Stomach (tissue), 9 donors: ENCODE results near the gene BCL2L2. TPM values are rescaled to one million over a fixed set of nuclear protein-coding genes. Genes with fewer than 3 reads are reported as not detected.

ENCODE experiments used
- DNase-seq, 2 donors: peaks; one replicate each; pipeline versions ENCODE4 v3.0.0 to v3.0.0-alpha.2; 2013 to 2019
- H3K27ac ChIP-seq, 5 donors: fragments of 200-600 bp in 4 of 5; sonication (generic) in 4 of 5; one replicate each; pipeline ENCODE4 v1.5.1; 2013 to 2019; ENCODE audit warnings: mild to moderate bottlenecking in 1 of 5, moderate library complexity in 1 of 5
- H3K27me3 ChIP-seq, 3 donors: fragments of 200-600 bp; sonication (generic); one replicate each; pipeline ENCODE4 v1.5.1; 2017 to 2019; ENCODE audit warnings: mixed run types in 1 of 3
- H3K36me3 ChIP-seq, 4 donors: fragments of 200-600 bp; sonication (generic); 1 replicate in 3 of 4; 2 replicates in 1 of 4; pipeline ENCODE4 v1.5.1; 2016 to 2019
- H3K4me1 ChIP-seq, 4 donors: fragments of 200-600 bp; sonication (generic); one replicate each; pipeline ENCODE4 v1.5.1; 2016 to 2019
- H3K4me3 ChIP-seq, 4 donors: fragments of 200-600 bp; sonication (generic) in 3 of 4; one replicate each; pipeline ENCODE4 v1.5.1; 2016 to 2019; ENCODE audit warnings: mild to moderate bottlenecking in 1 of 4
- H3K9me3 ChIP-seq, 4 donors: fragments of 200-600 bp; sonication (generic); one replicate each; pipeline ENCODE4 v1.5.1; 2016 to 2019
- CTCF ChIP-seq, 7 experiments: fragments of 450-650 bp in 4 of 7; fragments of 200-600 bp in 3 of 7; sonication (generic) in 3 of 7; IDR thresholded peaks; one replicate each; pipeline ENCODE4 v1.5.1; 2016 to 2019; ENCODE audit warnings: antibody characterized with exemption in 7 of 7, control low read depth in 2 of 7, mild to moderate bottlenecking in 1 of 7
- EP300 ChIP-seq: sonication (generic); formaldehyde crosslinking; IDR thresholded peaks from one replicate; pipeline ENCODE4 v1.6.1; 2017; ENCODE audit warnings: antibody characterized with exemption
- POLR2A ChIP-seq, 4 donors: fragments of 450-650 bp; IDR thresholded peaks; one replicate each; pipeline ENCODE4 v1.6.1; 2016; ENCODE audit warnings: antibody characterized with exemption in 4 of 4, control low read depth in 2 of 4, mild to moderate bottlenecking in 1 of 4, moderate library complexity in 1 of 4
- POLR2AphosphoS5 ChIP-seq, 3 donors: sonication (generic); formaldehyde crosslinking; IDR thresholded peaks; one replicate each; pipeline ENCODE4 v1.6.1; 2016; ENCODE audit warnings: antibody characterized with exemption in 3 of 3
- WGBS, 5 donors: extraction: QIAGEN DNeasy Blood & Tissue Kit in 3 of 5; methylation state at CpG; one replicate each; pipeline versions ENCODE4 v1.1.5 to v1.1.7; 2013 to 2018; 5-methylcytosine and 5-hydroxymethylcytosine counted together
- intact Hi-C: fragments of 100-400 bp; cut with DNase I; formaldehyde crosslinking; loops from one replicate; pipeline ENCODE4 v1.15.1; 2023; ENCODE audit warnings: low total_unique reads
- polyA plus RNA-seq, 3 donors: library from polyadenylated mRNA; stranded (reverse); fragments of 200-250 nt; gene quantifications; one replicate each; pipeline ENCODE4 v1.2.3, GENCODE V29; 2013
- total RNA-seq, 5 donors: library from RNA; depleted of rRNA; stranded (reverse); fragments of >200 nt; gene quantifications; one replicate each; pipeline versions ENCODE4 v1.1.0 to v1.2.3, GENCODE V29; 2014 to 2016
- donor health status: healthy with polysubstance abuse.
- donor health status: Bipolar disorder and iron deficiency.
- donor health status: healthy.

The BCL2L2 gene
- total and polyA plus RNA-seq, 8 donors, result 14.0 to 84.1 (median 42.2) TPM

GRCh38 chr14:23339506-23340268 is 33.1 kb downstream of the BCL2L2 start:
- 77 to 95% (median 88%) methylated on average over 1 of the region's 1 CpG for WGBS, 5 donors
- H3K27ac ChIP-seq, result no peak overlapping the region
- DNase-seq, result no peak
- H3K9me3 ChIP-seq, result peaks cover 0 to 4% (median 0%) of the 10 kb centered on the region in 4 donors
- TF ChIP-seq EP300 (no peak), CTCF (IDR thresholded peaks at IDR 0.05) (no peak), POLR2AphosphoS5 (IDR thresholded peaks at IDR 0.05) (no peak), POLR2A (IDR thresholded peaks at IDR 0.05) (no peak)
- intact Hi-C loops, result no loop called here
- H3K4me3 ChIP-seq, result no peak overlapping the region
- no peaks in the 10 kb centered on the region for H3K27me3 ChIP-seq
- no peaks in the 10 kb centered on the region for H3K36me3 ChIP-seq
- no peaks in the 10 kb centered on the region for H3K4me1 ChIP-seq

GRCh38 chr14:23344481-23344880 is 37.8 kb downstream of the BCL2L2 start:
- H3K9me3 ChIP-seq, result peaks cover 0 to 4% (median 0%) of the 10 kb centered on the region in 4 donors
- DNase-seq, result no peak
- H3K27me3 ChIP-seq, result no peaks in the 10 kb centered on the region
- TF ChIP-seq POLR2AphosphoS5 (IDR thresholded peaks at IDR 0.05), result no peak
- no peak for TF ChIP-seq POLR2A (IDR thresholded peaks at IDR 0.05)
- no peak for TF ChIP-seq EP300
- TF ChIP-seq CTCF (IDR thresholded peaks at IDR 0.05), result no peak
- H3K4me3 ChIP-seq, result no peak overlapping the region
- H3K4me1 ChIP-seq, result no peaks in the 10 kb centered on the region
- H3K36me3 ChIP-seq, result peaks cover 0 to 15% (median 3%) of the 10 kb centered on the region in 4 donors
- intact Hi-C loops, result no loop called here
- 47 to 68% (median 55%) methylated on average over 3 of the region's 3 CpGs for WGBS, 5 donors
- no peak overlapping the region for H3K27ac ChIP-seq

- Histone ChIP-seq H3K9me3 (no peaks in the 10 kb centered on the region), H3K27me3 (no peaks in the 10 kb centered on the region), H3K4me1 (no peaks in the 10 kb centered on the region), H3K27ac (no peak overlapping the region), H3K36me3 (peaks cover 0 to 15% (median 3%) of the 10 kb centered on the region in 4 donors), H3K4me3 (no peak overlapping the region)
- DNase-seq, result no peak
- intact Hi-C loops, result no loop called here
- 55 to 67% (median 66%) methylated on average over 8 to 13 of the region's 13 CpGs for WGBS, 5 donors
- TF ChIP-seq CTCF (IDR thresholded peaks at IDR 0.05) (no peak), POLR2A (IDR thresholded peaks at IDR 0.05) (no peak), EP300 (no peak), POLR2AphosphoS5 (IDR thresholded peaks at IDR 0.05) (no peak)
These were observed 39.5 kb downstream of the BCL2L2 start for GRCh38 chr14:23345987-23346692.

- H3K9me3 ChIP-seq, result no peaks in the 10 kb centered on the region
- peaks cover 3 to 4% (median 4%) of the 10 kb centered on the region in 4 donors for H3K4me1 ChIP-seq
- H3K27ac ChIP-seq, result no peak overlapping the region
- no peak for DNase-seq
- TF ChIP-seq EP300 (no peak), CTCF (IDR thresholded peaks at IDR 0.05) (no peak), POLR2A (IDR thresholded peaks at IDR 0.05) (no peak), POLR2AphosphoS5 (IDR thresholded peaks at IDR 0.05) (no peak)
- H3K27me3 ChIP-seq, result peaks cover 0 to 5% (median 4%) of the 10 kb centered on the region in 3 donors
- 72 to 86% (median 76%) methylated on average over 13 to 27 of the region's 27 CpGs for WGBS, 5 donors
- intact Hi-C loops, result no loop called here
- no peak overlapping the region for H3K4me3 ChIP-seq
- peaks cover 0 to 15% (median 3%) of the 10 kb centered on the region in 4 donors for H3K36me3 ChIP-seq
These were observed 40.2 kb downstream of the BCL2L2 start for GRCh38 chr14:23346693-23347405.
